Fibroblast of lung (primary cell): Measurements from ENCODE around the gene HECTD4. TPM values are rescaled to one million over a fixed set of nuclear protein-coding genes. Genes with fewer than 3 reads are reported as not detected.

Source experiments
- DNase-seq, 2 donors: peaks; one replicate each; pipeline versions ENCODE4 v3.0.0 to v3.0.0-alpha.2; 2010; ENCODE audit warnings: low read depth in 2 of 2
- H2AFZ ChIP-seq: 2 replicates; pipeline ENCODE4 v1.5.1; 2012; ENCODE audit warnings: low read length, control low read depth, inconsistent platforms
- H3K27ac ChIP-seq: 2 replicates; pipeline ENCODE4 v1.5.1; 2011; ENCODE audit warnings: low read length, control low read depth; ENCODE audit not compliant: insufficient read depth
- H3K27me3 ChIP-seq: 2 replicates; pipeline ENCODE4 v1.5.1; 2011; ENCODE audit warnings: mild to moderate bottlenecking, low read length; ENCODE audit not compliant: control insufficient read depth, insufficient read depth
- H3K36me3 ChIP-seq: 2 replicates; pipeline ENCODE4 v1.5.1; 2011; ENCODE audit warnings: low read length; ENCODE audit not compliant: control insufficient read depth, insufficient read depth
- H3K4me1 ChIP-seq: 2 replicates; pipeline ENCODE4 v1.5.1; 2011; ENCODE audit warnings: low read length; ENCODE audit not compliant: control insufficient read depth, insufficient read depth; ENCODE audit errors: extremely low read depth
- H3K4me2 ChIP-seq: 2 replicates; pipeline ENCODE4 v1.5.1; 2011; ENCODE audit warnings: low read length, control low read depth; ENCODE audit not compliant: insufficient read depth; ENCODE audit errors: extremely low read depth
- H3K4me3 ChIP-seq, 4 experiments: fragments of 200-600 bp in 1 of 4; sonication (generic) in 1 of 4; replicated peaks in 1 of 4; 2 replicates each; pipeline ENCODE4 v1.5.1; 2011 to 2016; ENCODE audit warnings: low read length in 4 of 4, low read depth in 3 of 4, mild to moderate bottlenecking in 3 of 4, control low read depth in 2 of 4, inconsistent platforms in 1 of 4, mixed read lengths in 1 of 4; ENCODE audit not compliant: insufficient read depth in 1 of 4; ENCODE audit errors: control extremely low read depth in 1 of 4
- H3K79me2 ChIP-seq: 2 replicates; pipeline ENCODE4 v1.5.1; 2012; ENCODE audit warnings: mild to moderate bottlenecking, low read length, inconsistent platforms; ENCODE audit not compliant: control insufficient read depth, insufficient read depth
- H3K9ac ChIP-seq: 2 replicates; pipeline ENCODE4 v1.5.1; 2011; ENCODE audit warnings: mild to moderate bottlenecking, low read length, control low read depth; ENCODE audit not compliant: insufficient read depth
- H3K9me3 ChIP-seq: 2 replicates; pipeline ENCODE4 v1.5.1; 2012; ENCODE audit warnings: low read depth, low read length; ENCODE audit not compliant: control insufficient read depth, insufficient read depth
- H4K20me1 ChIP-seq: 2 replicates; pipeline ENCODE4 v1.5.1; 2011; ENCODE audit warnings: low read length; ENCODE audit not compliant: control insufficient read depth, insufficient read depth; ENCODE audit errors: extremely low read depth
- EZH2 ChIP-seq: IDR thresholded peaks from 2 replicates; pipeline ENCODE4 v1.5.1; 2012; ENCODE audit warnings: low read length, control low read depth, mild to moderate bottlenecking; ENCODE audit errors: missing control alignments
- polyA plus RNA-seq, 2 donors: library from polyadenylated mRNA; depleted of rRNA in 1 of 2; stranded (reverse) in 1 of 2; unstranded in 1 of 2; fragments of >200 nt; gene quantifications; 2 replicates each; pipeline ENCODE4 v1.2.1, GENCODE V29; 2011 to 2012; ENCODE audit warnings: missing spikeins in 1 of 2
- total RNA-seq: library from RNA; depleted of rRNA; stranded (reverse); fragments of >200 nt; gene quantifications from 2 replicates; pipeline ENCODE4 v1.2.1, GENCODE V29; 2014
- TF ChIP-seq, protein P1 (sequence below), 2 donors: IDR thresholded peaks in 1 of 2; conservative IDR thresholded peaks in 1 of 2; 1 replicate in 1 of 2; 2 replicates in 1 of 2; pipeline ENCODE4 v1.5.1; 2011 to 2012; ENCODE audit warnings: low read length in 2 of 2, control low read depth in 1 of 2, inconsistent platforms in 1 of 2, low read depth in 1 of 2, mild to moderate bottlenecking in 1 of 2

Gene HECTD4
- total and polyA plus RNA-seq, 2 donors (not counting 1 experiment from before 2014, with no cell fraction given): 5.1 to 31.7 TPM

DNA sequence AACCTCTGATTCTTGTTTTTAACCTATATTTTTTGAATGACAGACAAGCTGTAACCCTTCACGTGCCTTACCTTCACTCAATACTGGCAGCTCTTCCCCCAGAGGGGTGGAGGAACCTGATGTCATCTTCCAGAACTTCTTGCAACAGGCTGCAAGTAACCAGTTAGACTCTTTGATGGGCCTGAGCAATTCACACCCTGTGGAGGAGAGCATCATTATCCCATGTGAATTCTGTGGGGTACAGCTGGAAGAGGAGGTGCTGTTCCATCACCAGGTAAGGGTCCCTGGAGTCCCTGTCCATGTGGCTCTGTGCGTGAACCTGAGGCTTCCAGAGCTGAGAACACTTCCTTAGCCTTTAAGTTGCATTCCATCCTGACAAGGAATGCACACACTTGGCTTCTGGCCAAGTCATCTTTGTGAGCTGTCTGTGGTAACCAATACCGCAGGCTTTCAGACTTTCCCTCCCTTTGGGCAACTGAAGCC, 234.2 kb downstream of the HECTD4 start:
- H2AFZ ChIP-seq: no peak overlapping the region
- H3K27ac ChIP-seq: peak overlapping the region; percentile 4
- no peaks in the 10 kb centered on the region for H3K27me3 ChIP-seq
- H3K4me3 ChIP-seq: no peak overlapping the region
- peaks cover 39% of the 10 kb centered on the region for H3K36me3 ChIP-seq
- peaks cover 3% of the 10 kb centered on the region for H3K4me1 ChIP-seq
- H4K20me1 ChIP-seq: no peaks in the 10 kb centered on the region
- no peak overlapping the region for H3K4me2 ChIP-seq
- DNase-seq: peak; percentile 65 to 79
- TF ChIP-seq, protein P1, sequence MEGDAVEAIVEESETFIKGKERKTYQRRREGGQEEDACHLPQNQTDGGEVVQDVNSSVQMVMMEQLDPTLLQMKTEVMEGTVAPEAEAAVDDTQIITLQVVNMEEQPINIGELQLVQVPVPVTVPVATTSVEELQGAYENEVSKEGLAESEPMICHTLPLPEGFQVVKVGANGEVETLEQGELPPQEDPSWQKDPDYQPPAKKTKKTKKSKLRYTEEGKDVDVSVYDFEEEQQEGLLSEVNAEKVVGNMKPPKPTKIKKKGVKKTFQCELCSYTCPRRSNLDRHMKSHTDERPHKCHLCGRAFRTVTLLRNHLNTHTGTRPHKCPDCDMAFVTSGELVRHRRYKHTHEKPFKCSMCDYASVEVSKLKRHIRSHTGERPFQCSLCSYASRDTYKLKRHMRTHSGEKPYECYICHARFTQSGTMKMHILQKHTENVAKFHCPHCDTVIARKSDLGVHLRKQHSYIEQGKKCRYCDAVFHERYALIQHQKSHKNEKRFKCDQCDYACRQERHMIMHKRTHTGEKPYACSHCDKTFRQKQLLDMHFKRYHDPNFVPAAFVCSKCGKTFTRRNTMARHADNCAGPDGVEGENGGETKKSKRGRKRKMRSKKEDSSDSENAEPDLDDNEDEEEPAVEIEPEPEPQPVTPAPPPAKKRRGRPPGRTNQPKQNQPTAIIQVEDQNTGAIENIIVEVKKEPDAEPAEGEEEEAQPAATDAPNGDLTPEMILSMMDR (conservative IDR thresholded peaks at IDR 0.05 in 1 of 2, IDR thresholded peaks at IDR 0.05 in 1 of 2; ENCODE audit: low read depth in 1 of 2, low read length in 2 of 2): no peak
- TF ChIP-seq EZH2: no peak
- H3K79me2 ChIP-seq: no peaks in the 10 kb centered on the region
- no peak overlapping the region for H3K9ac ChIP-seq
- H3K9me3 ChIP-seq: no peaks in the 10 kb centered on the region

DNA sequence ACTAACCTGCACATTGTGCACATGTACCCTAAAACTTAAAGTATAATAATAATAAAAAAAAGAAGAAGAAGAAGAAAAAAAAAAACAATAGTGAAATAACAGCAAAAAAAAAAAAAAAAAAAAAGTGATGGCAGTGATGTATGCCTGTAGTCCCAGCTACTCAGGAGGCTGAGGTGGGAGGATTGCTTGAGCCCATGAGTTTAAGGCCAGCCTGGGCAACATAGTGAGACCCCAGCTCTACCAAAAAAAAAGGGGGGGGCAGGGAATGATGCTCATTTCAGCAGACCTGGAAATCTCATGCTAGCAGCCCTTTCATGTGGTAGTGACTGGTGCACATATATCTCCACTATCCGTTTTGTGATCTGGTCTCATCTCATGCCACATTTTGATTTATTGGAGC, 236.1 kb downstream of the HECTD4 start:
- H3K4me2 ChIP-seq: no peak overlapping the region
- no peaks in the 10 kb centered on the region for H3K9me3 ChIP-seq
- H3K36me3 ChIP-seq: peaks cover 30% of the 10 kb centered on the region
- H2AFZ ChIP-seq: no peak overlapping the region
- no peaks in the 10 kb centered on the region for H4K20me1 ChIP-seq
- no peak overlapping the region for H3K9ac ChIP-seq
- TF ChIP-seq, protein P1 (conservative IDR thresholded peaks at IDR 0.05 in 1 of 2, IDR thresholded peaks at IDR 0.05 in 1 of 2; ENCODE audit: low read depth in 1 of 2, low read length in 2 of 2): no peak
- no peak for TF ChIP-seq EZH2
- H3K27me3 ChIP-seq: no peaks in the 10 kb centered on the region
- no peak overlapping the region for H3K4me3 ChIP-seq
- no peak overlapping the region for H3K27ac ChIP-seq
- no peak for DNase-seq
- H3K4me1 ChIP-seq: peaks cover 3% of the 10 kb centered on the region
- no peaks in the 10 kb centered on the region for H3K79me2 ChIP-seq

DNA sequence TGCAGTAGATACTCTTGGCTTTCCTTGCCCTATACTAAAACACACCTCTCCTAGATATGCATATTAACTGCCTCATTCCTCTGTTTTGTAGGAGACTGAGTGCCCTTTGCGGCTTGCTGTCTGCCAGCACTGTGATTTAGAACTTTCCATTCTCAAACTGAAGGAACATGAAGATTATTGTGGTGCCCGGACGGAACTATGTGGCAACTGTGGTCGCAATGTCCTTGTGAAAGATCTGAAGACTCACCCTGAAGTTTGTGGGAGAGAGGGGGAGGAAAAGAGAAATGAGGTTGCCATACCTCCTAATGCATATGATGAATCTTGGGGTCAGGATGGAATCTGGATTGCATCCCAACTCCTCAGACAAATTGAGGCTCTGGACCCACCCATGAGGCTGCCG, 241.5 kb downstream of the HECTD4 start:
- DNase-seq: no peak
- Histone ChIP-seq H3K79me2 (no peaks in the 10 kb centered on the region), H3K4me2 (no peak overlapping the region), H3K9ac (no peak overlapping the region), H3K4me1 (no peaks in the 10 kb centered on the region), H3K4me3 (no peak overlapping the region), H4K20me1 (no peaks in the 10 kb centered on the region), H3K36me3 (peaks cover 26% of the 10 kb centered on the region), H3K27me3 (no peaks in the 10 kb centered on the region), H2AFZ (no peak overlapping the region), H3K9me3 (no peaks in the 10 kb centered on the region), H3K27ac (no peak overlapping the region)
- no peak for TF ChIP-seq EZH2
- TF ChIP-seq, protein P1 (conservative IDR thresholded peaks at IDR 0.05 in 1 of 2, IDR thresholded peaks at IDR 0.05 in 1 of 2; ENCODE audit: low read depth in 1 of 2, low read length in 2 of 2): no peak
